Activated CD8-positive, alpha-beta memory T cell treated with anti-CD3 and anti-CD28 coated beads for 4 hours (primary cell): ENCODE measurements around the gene BAAT.

ENCODE experiments used
- DNase-seq, 2 donors: peaks; one replicate each; pipeline ENCODE4 v3.0.0-alpha.2; 2020; ENCODE audit warnings: low read depth in 2 of 2

Gene BAAT

GRCh38 chr9:101398930-101399642 lies 14.3 kb upstream of the BAAT start:
- no peak for DNase-seq

- DNase-seq = peak; percentile 92 to 96
These were observed 13.5 kb upstream of the BAAT start, which contains the start of the genes MRPL50 and ZNF189 for GRCh38 chr9:101398068-101398929. MRPL50 (minus strand) TSS chr9:101398618; CDS start chr9:101398592, 26 bp downstream. ZNF189 (plus strand) TSS chr9:101398851; CDS start chr9:101399157, 306 bp downstream.

- no peak for DNase-seq
These were observed 12.9 kb upstream of the BAAT start for GRCh38 chr9:101397746-101398067.

GRCh38 chr9:101394687-101395086 lies 9.9 kb upstream of the BAAT start:
- no peak for DNase-seq

GRCh38 chr9:101393135-101393534 lies 8.3 kb upstream of the BAAT start:
- DNase-seq = no peak

GRCh38 chr9:101388507-101388993 lies 3.7 kb upstream of the BAAT start:
- no peak for DNase-seq

- no peak for DNase-seq
These were observed 3.2 kb upstream of the BAAT start for GRCh38 chr9:101387871-101388506.

- DNase-seq = no peak
These were observed 1.4 kb downstream of the BAAT start for GRCh38 chr9:101383361-101383760.

GRCh38 chr9:101381833-101382342 lies 2.9 kb downstream of the BAAT start:
- DNase-seq = no peak

GRCh38 chr9:101381118-101381517 lies 3.7 kb downstream of the BAAT start:
- DNase-seq = no peak

GRCh38 chr9:101380295-101380694 lies 4.5 kb downstream of the BAAT start:
- no peak for DNase-seq

GRCh38 chr9:101376111-101376848 lies 8.5 kb downstream of the BAAT start:
- no peak for DNase-seq

- no peak for DNase-seq
These were observed 9.3 kb downstream of the BAAT start for GRCh38 chr9:101375546-101375945.

GRCh38 chr9:101372327-101373118 lies 12.3 kb downstream of the BAAT start:
- no peak for DNase-seq

- no peak for DNase-seq
These were observed 13.0 kb downstream of the BAAT start for GRCh38 chr9:101371813-101372212.

- no peak for DNase-seq
These were observed 14.8 kb downstream of the BAAT start for GRCh38 chr9:101369884-101370531.

- no peak for DNase-seq
These were observed 15.5 kb downstream of the BAAT start for GRCh38 chr9:101369286-101369685.

GRCh38 chr9:101367323-101367722 lies 17.5 kb downstream of the BAAT start:
- DNase-seq = no peak

- DNase-seq = no peak
These were observed 18.6 kb downstream of the BAAT start for GRCh38 chr9:101366038-101366756.
